Measurements from ENCODE around the gene FMO3.

DNA sequence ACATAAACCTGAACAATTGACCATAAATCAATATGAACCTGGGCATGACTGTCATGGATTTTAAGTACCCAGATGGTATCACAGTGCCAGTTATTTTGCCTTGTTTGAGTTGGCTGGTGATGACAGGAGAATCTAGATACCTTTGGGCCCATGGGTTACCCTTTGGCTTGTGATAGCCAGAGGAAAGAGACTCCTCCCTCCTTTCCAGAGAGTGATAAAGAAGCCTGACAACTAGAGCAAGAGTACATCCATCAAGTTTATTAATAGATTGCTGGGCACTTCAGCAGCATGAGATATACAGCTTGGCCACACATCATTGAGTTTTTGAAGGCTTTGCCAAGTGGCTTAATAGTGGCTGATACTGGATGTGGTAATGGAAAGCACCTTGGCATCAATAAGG lies 6.6 kb upstream of the FMO3 start:
- TF ChIP-seq, protein P1, sequence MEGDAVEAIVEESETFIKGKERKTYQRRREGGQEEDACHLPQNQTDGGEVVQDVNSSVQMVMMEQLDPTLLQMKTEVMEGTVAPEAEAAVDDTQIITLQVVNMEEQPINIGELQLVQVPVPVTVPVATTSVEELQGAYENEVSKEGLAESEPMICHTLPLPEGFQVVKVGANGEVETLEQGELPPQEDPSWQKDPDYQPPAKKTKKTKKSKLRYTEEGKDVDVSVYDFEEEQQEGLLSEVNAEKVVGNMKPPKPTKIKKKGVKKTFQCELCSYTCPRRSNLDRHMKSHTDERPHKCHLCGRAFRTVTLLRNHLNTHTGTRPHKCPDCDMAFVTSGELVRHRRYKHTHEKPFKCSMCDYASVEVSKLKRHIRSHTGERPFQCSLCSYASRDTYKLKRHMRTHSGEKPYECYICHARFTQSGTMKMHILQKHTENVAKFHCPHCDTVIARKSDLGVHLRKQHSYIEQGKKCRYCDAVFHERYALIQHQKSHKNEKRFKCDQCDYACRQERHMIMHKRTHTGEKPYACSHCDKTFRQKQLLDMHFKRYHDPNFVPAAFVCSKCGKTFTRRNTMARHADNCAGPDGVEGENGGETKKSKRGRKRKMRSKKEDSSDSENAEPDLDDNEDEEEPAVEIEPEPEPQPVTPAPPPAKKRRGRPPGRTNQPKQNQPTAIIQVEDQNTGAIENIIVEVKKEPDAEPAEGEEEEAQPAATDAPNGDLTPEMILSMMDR (IDR thresholded peaks at IDR 0.05; ENCODE audit: extremely low read depth in 1 of 2, insufficient read depth in 1 of 2, low read depth in 1 of 2, low read length in 2 of 2), result no peak
- TF ChIP-seq GATA2 (IDR thresholded peaks at IDR 0.05; ENCODE audit: insufficient read depth, insufficient read length, low read depth, low read length) (no peak), EZH2 (IDR thresholded peaks at IDR 0.05; ENCODE audit: borderline replicate concordance, low read depth, low read length, severe bottlenecking) (no peak), POLR2A (IDR thresholded peaks at IDR 0.05; ENCODE audit: low read depth, low read length) (no peak), MYC (IDR thresholded peaks at IDR 0.05; ENCODE audit: low read depth, low read length) (no peak), POLR2AphosphoS5 (IDR thresholded peaks at IDR 0.05; ENCODE audit: insufficient read depth, low read depth, low read length) (no peak), FOS (IDR thresholded peaks at IDR 0.05; ENCODE audit: borderline replicate concordance, insufficient read depth, low read length) (no peak)
- TF ChIP-seq, protein P2, sequence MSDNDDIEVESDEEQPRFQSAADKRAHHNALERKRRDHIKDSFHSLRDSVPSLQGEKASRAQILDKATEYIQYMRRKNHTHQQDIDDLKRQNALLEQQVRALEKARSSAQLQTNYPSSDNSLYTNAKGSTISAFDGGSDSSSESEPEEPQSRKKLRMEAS (IDR thresholded peaks at IDR 0.05; ENCODE audit: insufficient read depth, insufficient read length), result no peak
